Right atrium auricular region (tissue), 2 donors: Measurements from ENCODE around the gene ZNF800. TPM values are rescaled to one million over a fixed set of nuclear protein-coding genes. Genes with fewer than 3 reads are reported as not detected.

Source experiments
- DNase-seq: peaks from one replicate; pipeline ENCODE4 v3.0.0-alpha.2; 2019; ENCODE audit warnings: low spot score
- H3K27ac ChIP-seq, 2 donors: fragments of 200-600 bp; sonication (generic); 1 replicate in 1 of 2; 2 replicates in 1 of 2; pipeline ENCODE4 v1.5.1; 2016 to 2019
- H3K27me3 ChIP-seq, 2 donors: fragments of 200-600 bp; sonication (generic); one replicate each; pipeline versions ENCODE4 v1.5.1 to v1.6.0; 2017 to 2019
- H3K36me3 ChIP-seq: fragments of 200-600 bp; sonication (generic); one replicate; pipeline ENCODE4 v1.5.1; 2016
- H3K4me1 ChIP-seq, 2 donors: fragments of 200-600 bp; sonication (generic); one replicate each; pipeline versions ENCODE4 v1.5.1 to v1.6.0; 2017 to 2019
- H3K4me3 ChIP-seq, 2 donors: fragments of 200-600 bp; sonication (generic); 1 replicate in 1 of 2; 2 replicates in 1 of 2; pipeline ENCODE4 v1.5.1; 2017 to 2019; ENCODE audit warnings: mild to moderate bottlenecking in 1 of 2, moderate library complexity in 1 of 2
- H3K9me3 ChIP-seq, 2 donors: fragments of 200-600 bp; sonication (generic); one replicate each; pipeline ENCODE4 v1.5.1; 2019
- total RNA-seq, 2 donors: library from RNA; depleted of rRNA; stranded (reverse); fragments of >200 nt; gene quantifications; one replicate each; pipeline ENCODE4 v1.1.0, GENCODE V29; 2016
- TF ChIP-seq, protein P1 (sequence below), 2 donors: fragments of 200-600 bp; sonication (generic); IDR thresholded peaks; one replicate each; pipeline ENCODE4 v1.5.1; 2019; ENCODE audit warnings: antibody characterized with exemption in 2 of 2

The ZNF800 gene
- total RNA-seq, 2 donors from 2014 or later: 23.3 to 24.9 TPM

DNA sequence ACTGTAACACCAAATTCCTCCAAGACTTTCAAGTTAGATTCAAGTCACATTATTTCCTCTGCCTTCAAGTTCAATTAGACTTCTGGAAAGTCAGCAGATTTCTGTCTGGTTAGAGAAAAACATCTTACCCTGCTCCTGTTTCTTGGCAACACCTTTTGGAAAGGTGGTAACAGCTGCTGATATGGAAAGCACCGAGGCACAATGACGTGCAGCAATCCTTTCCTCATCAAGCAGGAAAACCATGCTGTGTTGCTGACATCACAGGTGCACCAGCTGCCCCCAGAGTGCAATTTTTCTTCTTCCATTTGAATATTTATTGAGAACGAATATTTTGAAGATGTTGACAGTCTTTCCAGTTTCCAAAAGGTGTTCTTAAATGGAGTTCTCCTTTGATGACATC is 41.9 kb downstream of the ZNF800 start:
- DNase-seq: no peak
- Histone ChIP-seq H3K36me3 (no peaks in the 10 kb centered on the region), H3K27ac (no peak overlapping the region), H3K4me3 (no peak overlapping the region), H3K27me3 (no peaks in the 10 kb centered on the region), H3K9me3 (no peaks in the 10 kb centered on the region), H3K4me1 (peaks cover 0 to 6% of the 10 kb centered on the region in 2 donors)
- TF ChIP-seq, protein P1, sequence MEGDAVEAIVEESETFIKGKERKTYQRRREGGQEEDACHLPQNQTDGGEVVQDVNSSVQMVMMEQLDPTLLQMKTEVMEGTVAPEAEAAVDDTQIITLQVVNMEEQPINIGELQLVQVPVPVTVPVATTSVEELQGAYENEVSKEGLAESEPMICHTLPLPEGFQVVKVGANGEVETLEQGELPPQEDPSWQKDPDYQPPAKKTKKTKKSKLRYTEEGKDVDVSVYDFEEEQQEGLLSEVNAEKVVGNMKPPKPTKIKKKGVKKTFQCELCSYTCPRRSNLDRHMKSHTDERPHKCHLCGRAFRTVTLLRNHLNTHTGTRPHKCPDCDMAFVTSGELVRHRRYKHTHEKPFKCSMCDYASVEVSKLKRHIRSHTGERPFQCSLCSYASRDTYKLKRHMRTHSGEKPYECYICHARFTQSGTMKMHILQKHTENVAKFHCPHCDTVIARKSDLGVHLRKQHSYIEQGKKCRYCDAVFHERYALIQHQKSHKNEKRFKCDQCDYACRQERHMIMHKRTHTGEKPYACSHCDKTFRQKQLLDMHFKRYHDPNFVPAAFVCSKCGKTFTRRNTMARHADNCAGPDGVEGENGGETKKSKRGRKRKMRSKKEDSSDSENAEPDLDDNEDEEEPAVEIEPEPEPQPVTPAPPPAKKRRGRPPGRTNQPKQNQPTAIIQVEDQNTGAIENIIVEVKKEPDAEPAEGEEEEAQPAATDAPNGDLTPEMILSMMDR (IDR thresholded peaks at IDR 0.05): no peak

DNA sequence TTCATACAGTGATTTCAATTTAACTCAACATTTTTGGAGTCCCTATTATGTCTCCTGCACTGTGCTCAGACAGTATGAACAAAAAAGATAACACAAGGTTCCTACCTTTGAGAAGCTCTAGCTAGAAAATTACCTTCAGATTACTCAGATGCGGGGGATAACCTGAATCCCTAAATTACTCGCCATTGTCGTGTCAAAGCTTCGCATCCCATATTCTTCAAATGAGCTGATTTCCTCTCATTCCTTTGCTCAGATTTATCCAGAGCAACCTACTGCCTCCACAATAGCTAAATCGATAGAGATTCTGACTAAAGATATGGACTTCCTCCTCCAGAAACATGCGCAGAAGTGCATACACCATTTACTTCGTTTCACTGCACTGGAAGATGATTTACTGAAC is 42.6 kb downstream of the ZNF800 start:
- no peak overlapping the region for H3K27ac ChIP-seq
- no peak overlapping the region for H3K4me3 ChIP-seq
- DNase-seq: no peak
- H3K4me1 ChIP-seq: peaks cover 0 to 6% of the 10 kb centered on the region in 2 donors
- no peaks in the 10 kb centered on the region for H3K27me3 ChIP-seq
- H3K36me3 ChIP-seq: no peaks in the 10 kb centered on the region
- TF ChIP-seq, protein P1 (IDR thresholded peaks at IDR 0.05): no peak
- H3K9me3 ChIP-seq: no peaks in the 10 kb centered on the region

DNA sequence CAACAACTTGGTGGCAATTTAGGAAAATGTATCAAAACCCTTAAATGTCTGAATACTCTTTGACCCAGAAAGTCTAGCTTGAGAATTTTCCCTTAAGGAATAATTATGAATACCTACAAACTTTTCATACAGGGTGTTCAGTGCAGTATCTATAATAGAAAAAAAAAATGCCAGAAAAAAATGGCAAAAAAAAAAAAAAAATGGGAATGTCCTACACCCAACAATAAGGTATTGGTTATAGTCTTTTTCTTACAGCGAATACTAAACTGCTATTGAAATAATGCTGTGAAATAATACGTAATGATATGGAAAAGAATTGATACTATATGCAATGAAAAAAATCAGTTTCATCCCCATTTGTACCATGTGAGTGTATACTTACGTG is 44.3 kb downstream of the ZNF800 start:
- DNase-seq: no peak
- Histone ChIP-seq H3K27ac (no peak overlapping the region), H3K27me3 (no peaks in the 10 kb centered on the region), H3K4me3 (peak overlapping the region in 1 of 2 donors; percentile 38), H3K4me1 (peaks cover 0 to 6% of the 10 kb centered on the region in 2 donors), H3K36me3 (no peaks in the 10 kb centered on the region), H3K9me3 (peaks cover 0 to under 1% of the 10 kb centered on the region in 2 donors)
- TF ChIP-seq, protein P1 (IDR thresholded peaks at IDR 0.05): no peak

DNA sequence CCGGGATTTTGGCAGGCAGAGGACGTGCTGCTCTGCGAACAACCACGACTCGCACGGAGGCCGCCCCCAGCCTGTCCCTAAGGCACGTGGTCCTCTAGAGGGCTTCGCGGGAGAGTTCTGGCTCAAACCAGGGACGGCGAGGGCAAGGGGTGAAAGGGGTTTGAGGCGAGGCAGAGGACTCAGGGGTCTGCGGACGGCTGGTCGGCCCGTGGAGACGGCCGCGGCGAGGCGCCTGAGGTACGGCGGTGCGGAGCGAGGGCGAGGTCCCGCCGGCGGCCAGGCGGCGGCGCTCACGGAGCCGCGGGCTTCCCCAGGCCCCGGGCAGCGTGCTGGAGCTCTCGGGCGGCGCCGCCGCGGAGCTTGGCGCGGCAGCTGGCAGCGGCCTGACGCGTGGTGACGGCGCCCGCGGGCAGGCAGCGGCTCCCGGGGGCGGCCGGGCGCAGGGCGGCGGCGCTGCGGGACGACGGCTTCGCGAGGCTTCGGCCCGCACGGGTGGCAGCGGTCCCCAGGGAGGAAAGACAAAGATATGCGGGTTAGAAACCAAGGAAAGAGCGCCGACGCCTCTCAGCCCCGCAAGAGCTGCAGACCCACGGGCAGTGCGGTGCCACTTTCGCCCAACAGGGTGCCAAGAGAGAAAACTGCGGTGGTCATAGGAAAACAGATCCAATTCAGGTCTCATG is 44.8 kb downstream of the ZNF800 start:
- Histone ChIP-seq H3K27ac (no peak overlapping the region), H3K27me3 (no peaks in the 10 kb centered on the region), H3K4me3 (peak overlapping the region in 1 of 2 donors; percentile 38), H3K4me1 (peaks cover 0 to 6% of the 10 kb centered on the region in 2 donors), H3K36me3 (no peaks in the 10 kb centered on the region), H3K9me3 (peaks cover 0 to 6% of the 10 kb centered on the region in 2 donors)
- TF ChIP-seq, protein P1 (IDR thresholded peaks at IDR 0.05): peak; percentile 21 to 65
- DNase-seq: no peak

DNA sequence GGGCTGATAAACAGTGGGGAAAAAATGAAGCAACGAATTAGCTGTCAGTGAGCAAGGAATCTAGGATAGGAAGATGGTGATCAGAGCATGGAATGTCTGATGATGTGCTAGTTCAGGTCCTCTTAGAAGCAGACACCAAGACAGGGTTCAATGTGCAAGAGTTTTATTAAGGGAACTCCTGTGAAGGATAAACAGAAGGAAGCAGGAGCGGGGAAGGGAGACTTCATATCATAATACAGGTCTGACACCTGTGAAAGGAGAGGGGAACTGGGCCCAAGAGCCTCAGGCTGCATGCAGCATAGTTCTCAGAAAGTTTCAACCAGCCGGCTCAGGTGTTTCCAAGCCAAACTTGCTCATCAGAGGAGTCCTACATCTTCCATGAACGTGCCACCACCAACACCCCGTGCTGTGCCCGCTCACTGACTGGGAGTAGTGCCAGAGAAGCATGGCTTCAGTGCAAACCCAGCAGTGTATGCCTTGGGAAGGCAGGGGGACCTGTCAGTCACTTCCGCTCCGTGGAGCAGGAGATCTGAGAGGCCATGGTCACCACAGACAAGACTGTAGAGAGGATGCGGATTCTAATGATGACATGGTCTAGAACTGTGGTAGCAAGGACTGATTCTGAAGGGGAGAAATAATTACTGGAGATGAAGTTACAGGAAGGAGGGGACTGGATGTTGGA is 45.8 kb downstream of the ZNF800 start:
- peaks cover 0 to 12% of the 10 kb centered on the region in 2 donors for H3K9me3 ChIP-seq
- DNase-seq: no peak
- no peaks in the 10 kb centered on the region for H3K36me3 ChIP-seq
- no peak overlapping the region for H3K4me3 ChIP-seq
- H3K4me1 ChIP-seq: peaks cover 0 to 6% of the 10 kb centered on the region in 2 donors
- TF ChIP-seq, protein P1 (IDR thresholded peaks at IDR 0.05): no peak
- H3K27me3 ChIP-seq: no peaks in the 10 kb centered on the region
- H3K27ac ChIP-seq: no peak overlapping the region
